ENCODE results near the gene MMP25. TPM values are rescaled to one million over a fixed set of nuclear protein-coding genes. Genes with fewer than 3 reads are reported as not detected.
A peak's percentile ranks its signal among the peaks of the same experiment; 100 is the strongest.

MMP25 gene
- total and polyA plus RNA-seq, 10 of the 15 experiments (the other 5 are each of a cell fraction or from before 2014, with no cell fraction given) = 0.03 to 0.36 (median 0.13) TPM; not detected in 1

DNA sequence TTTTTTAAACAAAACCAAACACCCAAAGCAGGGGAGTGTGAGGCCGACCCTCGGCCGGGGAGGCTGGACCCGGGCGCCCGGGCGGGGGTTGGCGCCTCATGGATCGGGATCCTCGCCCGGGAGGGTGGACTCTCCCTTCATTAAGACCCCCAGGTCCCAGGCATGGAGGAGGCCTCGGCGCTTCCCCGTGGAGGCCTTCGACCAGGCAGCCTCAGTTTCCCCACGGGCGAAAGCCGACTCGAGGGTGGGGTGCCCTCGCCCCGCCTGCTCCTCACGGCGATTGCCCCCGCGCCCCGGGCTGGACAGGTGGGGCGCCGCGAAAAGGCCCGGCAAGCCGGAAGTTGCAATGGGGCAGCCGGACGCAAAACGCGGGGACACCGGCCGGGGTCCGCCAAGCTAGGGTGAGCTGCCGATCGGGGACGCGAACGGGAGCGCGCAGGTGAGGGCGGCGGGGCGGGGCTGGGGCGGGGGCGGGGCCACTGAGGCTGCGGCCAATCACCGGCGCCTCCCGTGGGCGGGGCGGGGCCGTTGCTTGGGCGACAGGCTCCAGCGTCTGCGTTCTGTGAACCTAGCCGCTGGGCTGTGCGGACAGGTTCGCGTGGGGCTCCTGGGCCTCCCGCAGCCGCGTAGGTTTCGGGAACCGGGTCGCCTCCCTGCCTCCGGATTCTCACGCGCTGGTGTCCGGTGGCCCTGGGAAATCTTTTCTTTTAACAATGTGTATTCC is 60.0 kb downstream of the MMP25 start:
- Histone ChIP-seq H3K9ac (ENCODE audit: control insufficient read depth, insufficient read depth, low read length) (peak overlapping the region; percentile 87), H3K27me3 (replicated peaks in 1 of 2; ENCODE audit: control insufficient read depth in 2 of 2, insufficient read depth in 2 of 2, low read length in 1 of 2) (no peaks in the 10 kb centered on the region), H2AFZ (ENCODE audit: control insufficient read depth, low read depth, low read length) (peak overlapping the region; percentile 89), H3K36me3 (ENCODE audit: control insufficient read depth in 2 of 2, insufficient read depth in 2 of 2, low read length in 1 of 2) (no peaks in the 10 kb centered on the region), H4K20me1 (ENCODE audit: control insufficient read depth, insufficient read depth) (no peaks in the 10 kb centered on the region), H3K4me2 (ENCODE audit: control insufficient read depth, insufficient read depth) (peak overlapping the region; percentile 82), H3K79me2 (ENCODE audit: control insufficient read depth, insufficient read depth, low read length) (no peaks in the 10 kb centered on the region), H3K4me1 (ENCODE audit: control insufficient read depth, insufficient read depth, low read length) (peaks cover 10% of the 10 kb centered on the region), H3K27ac (ENCODE audit: control insufficient read depth, insufficient read depth) (peak overlapping the region; percentile 74), H3K9me3 (replicated peaks; ENCODE audit: control insufficient read depth, insufficient read depth, low read length) (no peaks in the 10 kb centered on the region), H3K4me3 (peak overlapping the region; percentile 78)
- RAD21 ChIA-PET (ENCODE audit: unreplicated experiment) = interaction anchor here (0.9 to 2.4 kb wide), 4 partner anchors 19 to 41 kb away, joined by 3 to 15 read pairs (median 6); partner anchors contain the start of genes IL32 and ZNF213
- FAIRE-seq (peak; percentile 78), ATAC-seq (peak; percentile 95), DNase-seq (ENCODE audit: low read depth, low spot score) (no peak)
- intact Hi-C loops (cut with micrococcal nuclease; ENCODE audit: unreplicated experiment) = no loop called here
- SMC1A ChIA-PET (ENCODE audit: uncharacterized antibody, unreplicated experiment) = interaction anchor here (1.1 to 1.3 kb wide), 4 partner anchors 10 to 28 kb away, joined by 3 to 4 read pairs (median 4); partner anchors contain the start of gene ZNF213
- no TSS peak for BruUV-seq (replicated peaks)
- 1% methylated on average over 57 of the region's 74 CpGs for WGBS (ENCODE audit: insufficient coverage, insufficient replicate concordance, low lambda C conversion rate, missing lambda C conversion rate)
- POLR2A ChIA-PET = interaction anchor here (0.6 to 2.0 kb wide), 8 partner anchors 9 to 157 kb away, joined by 3 to 13 read pairs (median 6); partner anchors contain the start of gene ZNF213
- CTCF ChIA-PET = interaction anchor here (0.9 to 21.2 kb wide), 4 partner anchors 22 to 79 kb away, joined by 3 to 396 read pairs (median 4); no protein-coding TSS in a partner anchor
- in situ Hi-C loops (cut with MboI) = no loop called here
- TF ChIP-seq RAD21 (IDR thresholded peaks at IDR 0.05; ENCODE audit: insufficient read depth, low read depth, low read length) (no peak), ZNF207 (IDR thresholded peaks at IDR 0.05; ENCODE audit: borderline replicate concordance) (0 out of 2 replicates have a peak, but pooled peaks have one; percentile 67), NFYB (IDR thresholded peaks at IDR 0.05; ENCODE audit: insufficient read depth, low read depth, low read length) (no peak), POLR2AphosphoS2 (IDR thresholded peaks at IDR 0.05; ENCODE audit: low read depth, low read length) (no peak), KAT2A (conservative IDR thresholded peaks at IDR 0.05; ENCODE audit: control insufficient read depth, low read depth, low read length) (no peak), TCF12 (IDR thresholded peaks at IDR 0.05; ENCODE audit: low read depth, low read length) (peak; percentile 59; the same call in 1 of the 2 replicates), CHD2 (IDR thresholded peaks at IDR 0.05; ENCODE audit: borderline replicate concordance, low read depth, low read length) (peak; percentile 64; the same call in 1 of the 2 replicates), ATF7 (IDR thresholded peaks at IDR 0.05; ENCODE audit: low read depth) (no peak), GABPA (IDR thresholded peaks at IDR 0.05; ENCODE audit: low read depth) (peak; percentile 94), CREM (IDR thresholded peaks at IDR 0.05; ENCODE audit: low read depth) (peak; percentile 78), STAT3 (IDR thresholded peaks at IDR 0.05; ENCODE audit: low read depth, low read length) (no peak), POLR2A (IDR thresholded peaks at IDR 0.05; ENCODE audit: low read depth, low read length) (peak; percentile 90)
- TF ChIP-seq, protein P1, sequence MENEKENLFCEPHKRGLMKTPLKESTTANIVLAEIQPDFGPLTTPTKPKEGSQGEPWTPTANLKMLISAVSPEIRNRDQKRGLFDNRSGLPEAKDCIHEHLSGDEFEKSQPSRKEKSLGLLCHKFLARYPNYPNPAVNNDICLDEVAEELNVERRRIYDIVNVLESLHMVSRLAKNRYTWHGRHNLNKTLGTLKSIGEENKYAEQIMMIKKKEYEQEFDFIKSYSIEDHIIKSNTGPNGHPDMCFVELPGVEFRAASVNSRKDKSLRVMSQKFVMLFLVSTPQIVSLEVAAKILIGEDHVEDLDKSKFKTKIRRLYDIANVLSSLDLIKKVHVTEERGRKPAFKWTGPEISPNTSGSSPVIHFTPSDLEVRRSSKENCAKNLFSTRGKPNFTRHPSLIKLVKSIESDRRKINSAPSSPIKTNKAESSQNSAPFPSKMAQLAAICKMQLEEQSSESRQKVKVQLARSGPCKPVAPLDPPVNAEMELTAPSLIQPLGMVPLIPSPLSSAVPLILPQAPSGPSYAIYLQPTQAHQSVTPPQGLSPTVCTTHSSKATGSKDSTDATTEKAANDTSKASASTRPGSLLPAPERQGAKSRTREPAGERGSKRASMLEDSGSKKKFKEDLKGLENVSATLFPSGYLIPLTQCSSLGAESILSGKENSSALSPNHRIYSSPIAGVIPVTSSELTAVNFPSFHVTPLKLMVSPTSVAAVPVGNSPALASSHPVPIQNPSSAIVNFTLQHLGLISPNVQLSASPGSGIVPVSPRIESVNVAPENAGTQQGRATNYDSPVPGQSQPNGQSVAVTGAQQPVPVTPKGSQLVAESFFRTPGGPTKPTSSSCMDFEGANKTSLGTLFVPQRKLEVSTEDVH (IDR thresholded peaks at IDR 0.05; ENCODE audit: low read depth, partially characterized antibody) = no peak
- TF ChIP-seq, protein P2, sequence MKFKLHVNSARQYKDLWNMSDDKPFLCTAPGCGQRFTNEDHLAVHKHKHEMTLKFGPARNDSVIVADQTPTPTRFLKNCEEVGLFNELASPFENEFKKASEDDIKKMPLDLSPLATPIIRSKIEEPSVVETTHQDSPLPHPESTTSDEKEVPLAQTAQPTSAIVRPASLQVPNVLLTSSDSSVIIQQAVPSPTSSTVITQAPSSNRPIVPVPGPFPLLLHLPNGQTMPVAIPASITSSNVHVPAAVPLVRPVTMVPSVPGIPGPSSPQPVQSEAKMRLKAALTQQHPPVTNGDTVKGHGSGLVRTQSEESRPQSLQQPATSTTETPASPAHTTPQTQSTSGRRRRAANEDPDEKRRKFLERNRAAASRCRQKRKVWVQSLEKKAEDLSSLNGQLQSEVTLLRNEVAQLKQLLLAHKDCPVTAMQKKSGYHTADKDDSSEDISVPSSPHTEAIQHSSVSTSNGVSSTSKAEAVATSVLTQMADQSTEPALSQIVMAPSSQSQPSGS (IDR thresholded peaks at IDR 0.05; ENCODE audit: low read length) = no peak
- TF ChIP-seq, protein P3, sequence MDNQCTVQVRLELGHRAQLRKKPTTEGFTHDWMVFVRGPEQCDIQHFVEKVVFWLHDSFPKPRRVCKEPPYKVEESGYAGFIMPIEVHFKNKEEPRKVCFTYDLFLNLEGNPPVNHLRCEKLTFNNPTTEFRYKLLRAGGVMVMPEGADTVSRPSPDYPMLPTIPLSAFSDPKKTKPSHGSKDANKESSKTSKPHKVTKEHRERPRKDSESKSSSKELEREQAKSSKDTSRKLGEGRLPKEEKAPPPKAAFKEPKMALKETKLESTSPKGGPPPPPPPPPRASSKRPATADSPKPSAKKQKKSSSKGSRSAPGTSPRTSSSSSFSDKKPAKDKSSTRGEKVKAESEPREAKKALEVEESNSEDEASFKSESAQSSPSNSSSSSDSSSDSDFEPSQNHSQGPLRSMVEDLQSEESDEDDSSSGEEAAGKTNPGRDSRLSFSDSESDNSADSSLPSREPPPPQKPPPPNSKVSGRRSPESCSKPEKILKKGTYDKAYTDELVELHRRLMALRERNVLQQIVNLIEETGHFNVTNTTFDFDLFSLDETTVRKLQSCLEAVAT (IDR thresholded peaks at IDR 0.05) = no peak
- TF ChIP-seq, protein P4, sequence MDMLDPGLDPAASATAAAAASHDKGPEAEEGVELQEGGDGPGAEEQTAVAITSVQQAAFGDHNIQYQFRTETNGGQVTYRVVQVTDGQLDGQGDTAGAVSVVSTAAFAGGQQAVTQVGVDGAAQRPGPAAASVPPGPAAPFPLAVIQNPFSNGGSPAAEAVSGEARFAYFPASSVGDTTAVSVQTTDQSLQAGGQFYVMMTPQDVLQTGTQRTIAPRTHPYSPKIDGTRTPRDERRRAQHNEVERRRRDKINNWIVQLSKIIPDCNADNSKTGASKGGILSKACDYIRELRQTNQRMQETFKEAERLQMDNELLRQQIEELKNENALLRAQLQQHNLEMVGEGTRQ (IDR thresholded peaks at IDR 0.05; ENCODE audit: borderline replicate concordance, low read depth, low read length) = no peak
- TF ChIP-seq, protein P5, sequence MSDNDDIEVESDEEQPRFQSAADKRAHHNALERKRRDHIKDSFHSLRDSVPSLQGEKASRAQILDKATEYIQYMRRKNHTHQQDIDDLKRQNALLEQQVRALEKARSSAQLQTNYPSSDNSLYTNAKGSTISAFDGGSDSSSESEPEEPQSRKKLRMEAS (IDR thresholded peaks at IDR 0.05; ENCODE audit: low read depth, low read length) = no peak
